Measurements from ENCODE around the gene NECAB3.

The NECAB3 gene

GRCh38 chr20:33664085-33664761, 10.0 kb downstream of the NECAB3 start:
- DNase-seq (ENCODE audit: low spot score) = no peak

GRCh38 chr20:33663161-33664084, 10.8 kb downstream of the NECAB3 start:
- DNase-seq (ENCODE audit: low spot score) = peak; percentile 58

- DNase-seq (ENCODE audit: low spot score) = no peak
These were observed 12.1 kb downstream of the NECAB3 start, which contains the start of gene C20orf144 for GRCh38 chr20:33662172-33662571. Gene C20orf144 (plus strand): TSS chr20:33662327. CDS start chr20:33662346, 19 bp downstream.

- no peak for DNase-seq (ENCODE audit: low spot score)
These were observed 13.6 kb downstream of the NECAB3 start for GRCh38 chr20:33660685-33661058.

GRCh38 chr20:33660035-33660684, 14.1 kb downstream of the NECAB3 start:
- DNase-seq (ENCODE audit: low spot score) = no peak

GRCh38 chr20:33659341-33660034, 14.7 kb downstream of the NECAB3 start:
- no peak for DNase-seq (ENCODE audit: low spot score)

- no peak for DNase-seq (ENCODE audit: low spot score)
These were observed 15.3 kb downstream of the NECAB3 start for GRCh38 chr20:33658929-33659328.

- DNase-seq (ENCODE audit: low spot score) = no peak
These were observed 15.7 kb downstream of the NECAB3 start for GRCh38 chr20:33658510-33658909.

GRCh38 chr20:33657704-33658095, 16.5 kb downstream of the NECAB3 start:
- no peak for DNase-seq (ENCODE audit: low spot score)

GRCh38 chr20:33656783-33657703, 17.2 kb downstream of the NECAB3 start:
- no peak for DNase-seq (ENCODE audit: low spot score)

GRCh38 chr20:33656010-33656782, 18.0 kb downstream of the NECAB3 start:
- DNase-seq (ENCODE audit: low spot score) = no peak

- no peak for DNase-seq (ENCODE audit: low spot score)
These were observed 19.1 kb downstream of the NECAB3 start for GRCh38 chr20:33655164-33655563.

- DNase-seq (ENCODE audit: low spot score) = no peak
These were observed 19.5 kb downstream of the NECAB3 start for GRCh38 chr20:33654680-33655161.

GRCh38 chr20:33653900-33654596, 20.2 kb downstream of the NECAB3 start:
- DNase-seq (ENCODE audit: low spot score) = no peak

GRCh38 chr20:33653218-33653899, 20.9 kb downstream of the NECAB3 start:
- DNase-seq (ENCODE audit: low spot score) = peak; percentile 72

GRCh38 chr20:33651562-33652048, 22.6 kb downstream of the NECAB3 start:
- no peak for DNase-seq (ENCODE audit: low spot score)

GRCh38 chr20:33650753-33651561, 23.3 kb downstream of the NECAB3 start:
- DNase-seq (ENCODE audit: low spot score) = no peak
